MCF 10A (cell line): ENCODE measurements around the gene RBM12. TPM values are rescaled to one million over a fixed set of nuclear protein-coding genes. Genes with fewer than 3 reads are reported as not detected.

Experiments
- BruUV-seq: library from RNA; stranded (reverse); fragments of 400-500 nt; replicated peaks from 2 replicates; lab custom pipeline; 2021; lab: Mats Ljungman, UMichigan
- CTCF ChIA-PET: fragments of 300-600 bp; sonication (Branson Sonifier 250); formaldehyde crosslinking; extraction: SDS; loops from one replicate; lab custom pipeline; 2021; ENCODE audit warnings: antibody characterized with exemption, inconsistent platforms; lab: Yijun Ruan, JAX
- POLR2A ChIA-PET: fragments of 300-600, 350-650 bp; sonication (Branson Sonifier 250); formaldehyde crosslinking; extraction: SDS; loops from one replicate; lab custom pipeline; 2020; ENCODE audit warnings: antibody characterized with exemption, inconsistent platforms; lab: Yijun Ruan, JAX
- DNase-seq: peaks from one replicate; pipeline ENCODE4 v3.0.0-alpha.2; 2018; ENCODE audit not compliant: unreplicated experiment
- H3K27ac Mint-ChIP-seq: one replicate; pipeline ENCODE4 v1.8.0; 2022; ENCODE audit warnings: mild to moderate bottlenecking, low read depth, mixed read lengths; ENCODE audit not compliant: unreplicated experiment
- H3K27me3 Mint-ChIP-seq: one replicate; pipeline ENCODE4 v1.8.0; 2022; ENCODE audit warnings: mixed read lengths; ENCODE audit not compliant: insufficient read depth, unreplicated experiment
- H3K36me3 Mint-ChIP-seq: one replicate; pipeline ENCODE4 v1.8.0; 2022; ENCODE audit warnings: mild to moderate bottlenecking, moderate library complexity, mixed read lengths; ENCODE audit not compliant: insufficient read depth, unreplicated experiment
- H3K4me1 Mint-ChIP-seq: one replicate; pipeline ENCODE4 v1.8.0; 2022; ENCODE audit warnings: mixed read lengths; ENCODE audit not compliant: insufficient read depth, unreplicated experiment
- H3K4me3 Mint-ChIP-seq: one replicate; pipeline ENCODE4 v1.8.0; 2022; ENCODE audit warnings: mild to moderate bottlenecking, moderate library complexity, mixed read lengths; ENCODE audit not compliant: unreplicated experiment
- H3K9me3 Mint-ChIP-seq: one replicate; pipeline ENCODE4 v1.8.0; 2022; ENCODE audit warnings: mixed read lengths; ENCODE audit not compliant: unreplicated experiment
- intact Hi-C: fragments of 100-400 bp; cut with micrococcal nuclease; formaldehyde crosslinking; loops from 2 replicates; pipeline ENCODE4 v1.14.1; 2022
- total RNA-seq: library from RNA; stranded (reverse); gene quantifications from 2 replicates; pipeline ENCODE4 v1.2.3, GENCODE V29; 2022
- TF ChIP-seq, protein P1 (sequence below): fragments of 200-600 bp; IDR thresholded peaks from one replicate; pipeline ENCODE4 v1.8.0; 2022; ENCODE audit warnings: antibody characterized with exemption, mild to moderate bottlenecking; ENCODE audit not compliant: unreplicated experiment

RBM12 gene
- total RNA-seq, 1 experiment from 2014 or later: 60.1 TPM

DNA sequence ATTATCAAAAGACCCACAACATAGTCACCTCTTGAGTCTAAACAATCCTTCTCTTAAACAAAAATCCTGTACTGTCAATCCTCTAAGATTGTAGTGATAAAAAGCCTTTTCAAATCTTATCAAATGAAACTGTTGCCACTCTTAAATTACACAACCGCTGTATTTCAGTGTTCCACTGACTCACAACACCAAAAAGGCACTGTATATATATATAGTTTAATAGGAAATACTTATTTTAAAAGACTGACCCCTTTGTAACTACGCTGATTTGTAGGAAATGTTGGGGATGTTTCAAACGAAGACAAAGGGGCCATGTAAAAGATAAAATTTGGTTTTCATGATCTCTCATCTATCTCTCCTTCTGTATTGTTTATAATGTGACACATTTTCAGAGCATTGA lies 14.1 kb downstream of the RBM12 start:
- H3K4me1 Mint-ChIP-seq: no peaks in the 10 kb centered on the region
- CTCF ChIA-PET: no interaction called here
- POLR2A ChIA-PET: interaction anchor here (1.5 to 3.2 kb wide), 2 partner anchors 12 to 134 kb away, joined by 4 to 34 read pairs; no protein-coding TSS in a partner anchor
- intact Hi-C loops: no loop called here
- DNase-seq: no peak
- peaks cover 41% of the 10 kb centered on the region for H3K36me3 Mint-ChIP-seq
- no peaks in the 10 kb centered on the region for H3K9me3 Mint-ChIP-seq
- H3K27ac Mint-ChIP-seq: no peak overlapping the region
- TF ChIP-seq, protein P1, sequence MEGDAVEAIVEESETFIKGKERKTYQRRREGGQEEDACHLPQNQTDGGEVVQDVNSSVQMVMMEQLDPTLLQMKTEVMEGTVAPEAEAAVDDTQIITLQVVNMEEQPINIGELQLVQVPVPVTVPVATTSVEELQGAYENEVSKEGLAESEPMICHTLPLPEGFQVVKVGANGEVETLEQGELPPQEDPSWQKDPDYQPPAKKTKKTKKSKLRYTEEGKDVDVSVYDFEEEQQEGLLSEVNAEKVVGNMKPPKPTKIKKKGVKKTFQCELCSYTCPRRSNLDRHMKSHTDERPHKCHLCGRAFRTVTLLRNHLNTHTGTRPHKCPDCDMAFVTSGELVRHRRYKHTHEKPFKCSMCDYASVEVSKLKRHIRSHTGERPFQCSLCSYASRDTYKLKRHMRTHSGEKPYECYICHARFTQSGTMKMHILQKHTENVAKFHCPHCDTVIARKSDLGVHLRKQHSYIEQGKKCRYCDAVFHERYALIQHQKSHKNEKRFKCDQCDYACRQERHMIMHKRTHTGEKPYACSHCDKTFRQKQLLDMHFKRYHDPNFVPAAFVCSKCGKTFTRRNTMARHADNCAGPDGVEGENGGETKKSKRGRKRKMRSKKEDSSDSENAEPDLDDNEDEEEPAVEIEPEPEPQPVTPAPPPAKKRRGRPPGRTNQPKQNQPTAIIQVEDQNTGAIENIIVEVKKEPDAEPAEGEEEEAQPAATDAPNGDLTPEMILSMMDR: no peak
- H3K4me3 Mint-ChIP-seq: no peak overlapping the region
- H3K27me3 Mint-ChIP-seq: no peaks in the 10 kb centered on the region
- BruUV-seq: no TSS peak

DNA sequence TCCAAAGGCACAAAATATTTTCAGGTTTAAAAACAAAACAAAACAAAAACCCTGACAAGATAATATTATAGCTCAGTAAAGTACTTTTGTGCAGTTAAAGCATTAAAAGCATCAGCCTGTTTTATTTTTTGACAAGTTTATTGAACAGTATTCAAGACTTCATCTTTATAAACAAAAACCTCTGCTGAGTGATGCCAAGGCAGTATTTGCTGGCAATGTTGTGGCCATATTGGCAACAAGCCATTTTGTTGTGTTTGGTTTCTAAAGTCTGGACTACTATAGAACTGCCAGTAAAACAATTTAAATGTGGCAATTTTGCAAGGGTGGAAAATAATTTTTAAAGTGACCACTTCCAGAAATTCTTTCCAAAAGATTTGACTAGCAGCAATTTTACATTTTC lies 15.9 kb downstream of the RBM12 start:
- POLR2A ChIA-PET: interaction anchor here (0.6 to 3.2 kb wide), 8 partner anchors 8 to 102 kb away, joined by 3 to 34 read pairs (median 4); no protein-coding TSS in a partner anchor
- intact Hi-C loops: no loop called here
- Mint-ChIP-seq H3K4me3 (no peak overlapping the region), H3K27me3 (no peaks in the 10 kb centered on the region), H3K9me3 (no peaks in the 10 kb centered on the region), H3K36me3 (peaks cover 53% of the 10 kb centered on the region), H3K27ac (no peak overlapping the region), H3K4me1 (peaks cover 11% of the 10 kb centered on the region)
- CTCF ChIA-PET: interaction anchor here (0.6 kb wide), 1 partner anchor 182 kb away, joined by 3 read pairs; no protein-coding TSS in a partner anchor
- peak; percentile 18 for DNase-seq
- TF ChIP-seq, protein P1: no peak
- BruUV-seq: no TSS peak

DNA sequence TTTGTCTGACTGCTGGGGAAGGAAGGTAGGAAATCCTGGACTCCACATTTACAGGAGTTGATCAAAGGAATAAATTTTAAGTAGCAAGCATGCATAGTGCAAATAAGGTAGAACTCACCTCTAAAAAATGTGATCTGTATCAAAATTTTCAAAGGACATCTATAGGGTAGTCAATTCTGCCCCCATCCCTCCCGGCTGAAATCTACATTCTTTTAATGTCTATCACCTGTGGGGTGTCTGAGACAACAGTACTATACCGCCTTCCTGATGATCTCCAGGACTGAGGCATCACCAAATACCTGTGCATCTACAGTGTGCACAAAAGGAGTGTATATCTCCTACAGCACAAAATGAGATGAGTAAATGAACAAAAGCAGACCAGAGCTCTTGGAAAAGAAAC lies 19.9 kb downstream of the RBM12 start:
- intact Hi-C loops: no loop called here
- Mint-ChIP-seq H3K9me3 (no peaks in the 10 kb centered on the region), H3K27ac (no peak overlapping the region), H3K4me3 (no peak overlapping the region), H3K27me3 (no peaks in the 10 kb centered on the region), H3K4me1 (peaks cover 11% of the 10 kb centered on the region), H3K36me3 (peaks cover 47% of the 10 kb centered on the region)
- ChIA-PET CTCF (interaction anchor here (0.6 to 1.2 kb wide), 2 partner anchors 19 to 119 kb away, joined by 3 to 4 read pairs; partner anchors contain the start of genes CPNE1 and RBM12), POLR2A (interaction anchor here (0.6 to 3.6 kb wide), 2 partner anchors 10 to 26 kb away, joined by 3 to 10 read pairs; no protein-coding TSS in a partner anchor)
- DNase-seq: no peak
- BruUV-seq: no TSS peak
- TF ChIP-seq, protein P1: no peak

DNA sequence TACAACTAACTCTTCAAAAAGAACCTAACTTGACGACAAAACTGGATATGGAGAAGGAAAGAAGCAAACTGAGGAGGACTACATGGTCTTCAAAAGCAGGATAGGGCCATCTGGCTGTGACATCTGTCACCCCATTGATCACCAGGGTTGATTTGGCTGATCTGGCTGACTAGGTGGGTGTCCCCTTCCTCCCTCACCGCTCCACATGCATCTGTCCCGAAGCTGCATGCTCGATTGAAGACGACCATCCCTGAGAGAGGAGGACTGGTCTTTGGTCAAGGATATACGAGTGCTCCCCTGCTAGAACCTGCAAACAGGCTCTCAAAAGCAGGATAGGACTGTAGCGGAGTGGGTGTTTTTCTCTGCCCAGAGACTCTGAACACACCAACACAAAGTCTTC lies 21.7 kb downstream of the RBM12 start:
- TF ChIP-seq, protein P1: no peak
- intact Hi-C loops: no loop called here
- Mint-ChIP-seq H3K27me3 (no peaks in the 10 kb centered on the region), H3K36me3 (peaks cover 47% of the 10 kb centered on the region), H3K27ac (no peak overlapping the region), H3K9me3 (no peaks in the 10 kb centered on the region), H3K4me3 (no peak overlapping the region), H3K4me1 (peaks cover 11% of the 10 kb centered on the region)
- ChIA-PET POLR2A (interaction anchor here (1.1 to 3.6 kb wide), 3 partner anchors 18 to 24 kb away, joined by 3 to 10 read pairs (median 3); no protein-coding TSS in a partner anchor), CTCF (interaction anchor here (0.8 kb wide), 1 partner anchor 10 kb away, joined by 3 read pairs; no protein-coding TSS in a partner anchor)
- DNase-seq: no peak
- BruUV-seq: no TSS peak
